Activated T-helper 1 cell treated with anti-CD3 and anti-CD28 coated beads, Interleukin-12 subunit alpha, Interleukin-12 subunit beta, Interleukin-2, Interleukin-4 antibody, amounts not matched to agents 30 ng/mL and 10 ng/mL and 1 ng/mL, durations not matched to agents 14 hours and 24 hours and 36 hours (primary cell): ENCODE results near the gene CCDC81. TPM values are rescaled to one million over a fixed set of nuclear protein-coding genes. Genes with fewer than 3 reads are reported as not detected.

Experiments
- DNase-seq: peaks from one replicate; pipeline ENCODE4 v3.0.0; 2021; ENCODE audit warnings: low spot score
- H3K27ac Mint-ChIP-seq: one replicate; pipeline ENCODE4 v1.8.0; 2021; ENCODE audit warnings: mild to moderate bottlenecking, mixed read lengths
- H3K27me3 Mint-ChIP-seq: one replicate; pipeline ENCODE4 v1.8.0; 2022; ENCODE audit warnings: mild to moderate bottlenecking, moderate library complexity, mixed read lengths; ENCODE audit not compliant: insufficient read depth
- H3K36me3 Mint-ChIP-seq: one replicate; pipeline ENCODE4 v1.8.0; 2021; ENCODE audit warnings: low read depth, mixed read lengths
- H3K4me1 Mint-ChIP-seq: one replicate; pipeline ENCODE4 v1.8.0; 2021; ENCODE audit warnings: low read depth, mixed read lengths
- H3K4me3 Mint-ChIP-seq: one replicate; pipeline ENCODE4 v1.8.0; 2021; ENCODE audit warnings: mild to moderate bottlenecking, moderate library complexity, mixed read lengths
- H3K9me3 Mint-ChIP-seq: one replicate; pipeline ENCODE4 v1.8.0; 2021; ENCODE audit warnings: mixed read lengths
- intact Hi-C: fragments of 100-400 bp; cut with micrococcal nuclease; formaldehyde crosslinking; loops from one replicate; pipeline ENCODE4 v1.15.1; 2024
- total RNA-seq: library from RNA; stranded (reverse); gene quantifications from 2 replicates; pipeline ENCODE4 v1.2.3, GENCODE V29; 2022

CCDC81 gene
- total RNA-seq, 1 donor from 2014 or later = 1.3 TPM

- peaks cover 14% of the 10 kb centered on the region for H3K9me3 Mint-ChIP-seq
- H3K27ac Mint-ChIP-seq = peak overlapping the region; percentile 85
- intact Hi-C loops = loop anchor here (5.0 to 10.0 kb wide), 3 partner anchors 220 to 692 kb away; no protein-coding TSS in a partner anchor
- no peaks in the 10 kb centered on the region for H3K27me3 Mint-ChIP-seq
- H3K4me1 Mint-ChIP-seq = peaks cover 53% of the 10 kb centered on the region
- peaks cover 22% of the 10 kb centered on the region for H3K36me3 Mint-ChIP-seq
- DNase-seq = no peak
- peak overlapping the region; percentile 35 for H3K4me3 Mint-ChIP-seq
Observed at GRCh38 chr11:86446924-86447285, 72.2 kb downstream of the CCDC81 start.

DNA sequence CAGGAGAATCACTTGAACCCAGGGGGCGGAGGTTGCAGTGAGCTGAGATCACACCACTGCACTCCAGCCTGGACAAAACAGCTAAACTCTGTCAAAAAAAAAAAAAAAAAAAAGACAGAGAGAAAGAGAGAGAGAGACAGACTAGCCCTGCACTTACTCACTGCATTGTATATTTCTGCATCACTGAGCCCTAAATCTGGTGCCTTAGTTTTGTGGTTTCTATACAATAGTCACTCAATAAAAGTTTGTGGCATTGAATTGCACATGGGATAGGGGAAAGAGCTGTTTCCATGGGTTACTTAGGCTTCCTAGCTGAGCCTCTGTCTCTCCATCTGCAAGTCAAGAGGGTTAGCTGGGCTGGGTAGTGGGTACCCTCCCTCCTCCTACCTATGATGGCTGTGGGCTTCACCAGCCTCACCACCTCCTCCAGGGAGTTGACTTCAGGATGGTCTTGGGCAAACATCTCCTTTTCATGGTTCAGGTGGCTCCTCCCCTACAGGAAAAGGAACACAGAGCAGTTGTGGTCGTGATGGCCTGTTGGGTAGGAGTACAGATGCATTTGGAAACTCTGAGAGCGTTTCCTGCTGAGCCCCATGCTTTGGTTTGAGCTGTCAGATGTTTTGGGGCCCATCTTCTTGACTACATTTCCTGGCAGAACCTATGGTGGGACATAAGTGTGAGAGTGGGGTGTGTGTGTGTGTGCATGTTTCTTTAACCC, 73.2 kb downstream of the CCDC81 start:
- Mint-ChIP-seq H3K4me3 (peak overlapping the region; percentile 48), H3K27ac (no peak overlapping the region)

GRCh38 chr11:86449993-86450629, 75.4 kb downstream of the CCDC81 start:
- Mint-ChIP-seq H3K4me1 (peaks cover 38% of the 10 kb centered on the region), H3K27ac (no peak overlapping the region), H3K9me3 (peaks cover 10% of the 10 kb centered on the region), H3K36me3 (peaks cover 10% of the 10 kb centered on the region), H3K4me3 (no peak overlapping the region), H3K27me3 (no peaks in the 10 kb centered on the region)
- DNase-seq = no peak
- intact Hi-C loops = loop anchor here (2.0 to 10.0 kb wide), 6 partner anchors 61 to 695 kb away; no protein-coding TSS in a partner anchor

More for the DNA sequence above, 73.2 kb downstream of the CCDC81 start:
- intact Hi-C loops = loop anchor here (1.0 to 10.0 kb wide), 7 partner anchors 63 to 693 kb away; no protein-coding TSS in a partner anchor
- Mint-ChIP-seq H3K36me3 (peaks cover 20% of the 10 kb centered on the region), H3K4me1 (peaks cover 43% of the 10 kb centered on the region), H3K9me3 (peaks cover 14% of the 10 kb centered on the region), H3K27me3 (no peaks in the 10 kb centered on the region)
- peak; percentile 31 for DNase-seq

GRCh38 chr11:86453290-86454030, 78.8 kb downstream of the CCDC81 start:
- Mint-ChIP-seq H3K9me3 (peaks cover 6% of the 10 kb centered on the region), H3K27ac (no peak overlapping the region), H3K27me3 (no peaks in the 10 kb centered on the region), H3K36me3 (peaks cover 7% of the 10 kb centered on the region), H3K4me3 (no peak overlapping the region), H3K4me1 (peaks cover 47% of the 10 kb centered on the region)
- DNase-seq = no peak
- intact Hi-C loops = no loop called here

DNA sequence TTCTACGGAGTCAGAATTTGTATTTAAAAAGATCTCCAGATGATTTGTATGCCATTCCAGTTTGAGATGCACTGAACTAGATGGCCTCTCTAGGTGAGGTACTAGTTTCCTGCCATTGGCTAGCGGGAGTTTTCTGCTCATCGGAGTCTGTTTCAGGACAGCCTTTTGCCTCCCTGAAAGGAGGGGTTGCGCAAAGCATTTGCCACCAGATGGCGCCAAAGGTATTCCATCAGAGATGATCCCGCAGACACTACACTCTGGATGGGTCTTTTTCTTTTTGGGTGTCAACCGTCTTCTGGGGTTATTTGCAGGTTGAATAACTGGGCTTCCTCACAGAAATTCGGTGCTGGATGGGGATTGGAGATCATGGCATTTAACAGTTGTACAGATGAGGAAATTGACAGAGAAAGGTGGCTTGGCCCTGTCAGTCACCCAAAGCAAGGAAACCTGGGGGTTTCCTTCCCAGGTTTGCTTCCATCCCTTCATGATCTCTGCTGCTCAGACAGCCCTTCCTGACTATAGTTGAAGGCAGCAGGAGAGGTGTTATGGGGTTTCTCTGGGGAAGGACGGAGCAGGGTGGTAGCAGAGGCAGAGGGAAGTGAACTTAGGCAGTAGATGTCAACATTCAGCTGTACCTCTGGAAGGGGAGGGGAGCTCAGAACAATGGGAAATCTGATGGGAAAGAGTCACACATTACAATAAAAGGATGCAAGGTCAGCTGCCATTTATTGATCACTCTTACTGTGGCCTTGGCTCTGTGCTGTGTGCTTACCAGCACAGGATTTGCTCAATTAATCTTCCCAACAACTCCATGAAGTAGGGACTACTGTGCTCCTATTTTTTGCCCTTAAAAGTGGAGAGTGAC, 81.6 kb downstream of the CCDC81 start:
- peak; percentile 71 for DNase-seq
- Mint-ChIP-seq H3K4me3 (no peak overlapping the region), H3K4me1 (peaks cover 75% of the 10 kb centered on the region), H3K36me3 (peaks cover 4% of the 10 kb centered on the region), H3K9me3 (no peaks in the 10 kb centered on the region), H3K27ac (peak overlapping the region; percentile 40), H3K27me3 (no peaks in the 10 kb centered on the region)
- intact Hi-C loops = loop anchor here (1.0 to 5.0 kb wide), 7 partner anchors 68 to 602 kb away; partner anchors contain the start of gene CCDC83

- Mint-ChIP-seq H3K9me3 (no peaks in the 10 kb centered on the region), H3K4me1 (peaks cover 79% of the 10 kb centered on the region), H3K27me3 (no peaks in the 10 kb centered on the region), H3K27ac (peak overlapping the region; percentile 49), H3K36me3 (peaks cover 4% of the 10 kb centered on the region), H3K4me3 (no peak overlapping the region)
- intact Hi-C loops = loop anchor here (5.0 kb wide), 2 partner anchors 229 to 409 kb away; no protein-coding TSS in a partner anchor
- DNase-seq = no peak
Observed at GRCh38 chr11:86458294-86459001, 83.8 kb downstream of the CCDC81 start.

- DNase-seq = no peak
- intact Hi-C loops = loop anchor here (5.0 kb wide), 2 partner anchors 228 to 408 kb away; no protein-coding TSS in a partner anchor
- peaks cover 79% of the 10 kb centered on the region for H3K4me1 Mint-ChIP-seq
- peak overlapping the region; percentile 19 for H3K27ac Mint-ChIP-seq
- peaks cover 4% of the 10 kb centered on the region for H3K36me3 Mint-ChIP-seq
- no peak overlapping the region for H3K4me3 Mint-ChIP-seq
- no peaks in the 10 kb centered on the region for H3K27me3 Mint-ChIP-seq
- H3K9me3 Mint-ChIP-seq = no peaks in the 10 kb centered on the region
Observed at GRCh38 chr11:86459002-86459385, 84.3 kb downstream of the CCDC81 start.

DNA sequence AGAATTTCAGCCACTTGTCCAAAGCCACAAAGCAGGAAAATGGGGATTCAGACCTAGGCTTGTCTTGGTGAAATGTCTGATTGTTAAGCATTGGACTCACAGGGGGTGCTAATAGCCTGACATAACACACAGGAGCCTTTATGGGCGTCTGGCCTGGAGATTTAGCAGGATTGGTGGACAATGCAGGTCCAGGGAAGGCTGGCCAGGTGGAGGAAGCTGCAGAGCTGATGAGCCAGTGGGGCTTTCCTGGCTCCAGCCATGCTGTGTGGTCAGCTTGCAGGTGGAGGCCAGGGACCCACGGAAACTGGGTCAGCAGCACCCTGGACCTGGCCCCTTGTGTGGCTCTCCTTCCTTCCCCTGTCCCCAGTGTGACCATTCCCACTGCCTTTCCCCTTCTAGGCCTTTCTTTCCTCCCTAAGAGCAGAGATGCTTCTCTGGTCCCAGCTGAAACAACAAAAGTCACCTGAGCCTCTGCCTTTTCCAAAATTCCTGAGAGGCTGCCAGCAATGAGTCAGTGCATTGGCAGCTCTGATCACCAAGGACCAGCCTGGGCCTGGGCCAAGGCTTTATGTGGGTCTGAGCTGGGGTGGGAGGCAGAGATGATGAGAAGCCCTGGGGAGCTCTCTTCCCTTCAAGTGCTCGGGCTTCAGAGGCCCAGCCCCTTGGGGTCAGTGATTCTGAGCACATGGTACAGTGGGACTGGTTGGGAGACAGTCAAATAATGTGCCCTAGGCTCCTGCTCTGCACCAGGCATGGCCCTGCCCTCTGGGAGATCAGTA, 85.2 kb downstream of the CCDC81 start:
- intact Hi-C loops = loop anchor here (1.0 to 5.0 kb wide), 7 partner anchors 19 to 407 kb away; no protein-coding TSS in a partner anchor
- no peaks in the 10 kb centered on the region for H3K27me3 Mint-ChIP-seq
- peaks cover 2% of the 10 kb centered on the region for H3K9me3 Mint-ChIP-seq
- peak overlapping the region; percentile 32 for H3K27ac Mint-ChIP-seq
- DNase-seq = no peak
- H3K36me3 Mint-ChIP-seq = peaks cover 4% of the 10 kb centered on the region
- peaks cover 79% of the 10 kb centered on the region for H3K4me1 Mint-ChIP-seq
- no peak overlapping the region for H3K4me3 Mint-ChIP-seq

DNA sequence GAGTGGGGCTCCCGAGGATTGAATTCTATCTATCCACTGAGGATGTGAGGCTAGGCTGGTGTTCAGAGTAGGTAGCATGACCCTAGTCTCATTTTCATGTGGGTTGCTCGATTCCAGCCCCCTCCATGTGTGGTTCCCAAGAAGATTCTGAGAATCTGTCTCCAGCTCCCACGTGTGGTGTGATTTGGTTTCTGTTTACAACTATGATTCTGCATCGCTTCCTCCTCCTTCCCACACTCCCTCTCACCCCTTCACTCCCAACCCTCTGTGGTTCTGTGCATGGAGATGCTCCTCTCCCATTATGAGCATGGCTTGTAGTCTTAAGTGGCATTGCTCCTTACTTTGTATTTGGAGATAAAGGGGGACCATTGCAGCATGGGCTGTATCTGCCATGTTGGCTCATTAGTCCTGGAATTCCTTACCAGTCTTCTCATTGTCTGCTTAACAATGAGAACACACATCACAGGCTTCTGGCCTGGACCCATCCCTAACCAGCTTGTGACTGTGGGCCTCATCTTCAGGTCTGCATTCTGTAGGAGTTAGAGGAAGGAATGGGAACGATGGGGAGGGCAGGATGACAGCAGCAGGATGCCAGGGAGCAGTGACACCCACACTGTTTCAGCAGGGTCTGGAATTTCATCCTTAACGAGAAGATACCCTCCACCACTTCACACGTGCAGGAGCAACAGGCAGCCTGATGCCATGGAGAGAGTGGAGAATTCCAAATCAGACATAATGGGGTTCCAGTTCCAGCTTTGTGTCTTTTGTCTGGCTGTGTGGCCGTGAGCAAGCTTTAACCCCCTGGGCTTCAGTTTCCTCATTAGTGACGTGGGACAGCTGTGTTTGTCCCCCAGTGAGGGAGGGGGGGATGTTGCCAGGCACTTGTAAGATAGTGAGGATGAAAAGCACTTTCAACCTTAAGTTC, 86.0 kb downstream of the CCDC81 start:
- Mint-ChIP-seq H3K4me1 (peaks cover 72% of the 10 kb centered on the region), H3K27ac (peak overlapping the region; percentile 32), H3K27me3 (no peaks in the 10 kb centered on the region), H3K4me3 (no peak overlapping the region), H3K9me3 (peaks cover 3% of the 10 kb centered on the region), H3K36me3 (peaks cover 5% of the 10 kb centered on the region)
- intact Hi-C loops = loop anchor here (1.0 to 2.0 kb wide), 5 partner anchors 18 to 346 kb away; no protein-coding TSS in a partner anchor
- DNase-seq = no peak

DNA sequence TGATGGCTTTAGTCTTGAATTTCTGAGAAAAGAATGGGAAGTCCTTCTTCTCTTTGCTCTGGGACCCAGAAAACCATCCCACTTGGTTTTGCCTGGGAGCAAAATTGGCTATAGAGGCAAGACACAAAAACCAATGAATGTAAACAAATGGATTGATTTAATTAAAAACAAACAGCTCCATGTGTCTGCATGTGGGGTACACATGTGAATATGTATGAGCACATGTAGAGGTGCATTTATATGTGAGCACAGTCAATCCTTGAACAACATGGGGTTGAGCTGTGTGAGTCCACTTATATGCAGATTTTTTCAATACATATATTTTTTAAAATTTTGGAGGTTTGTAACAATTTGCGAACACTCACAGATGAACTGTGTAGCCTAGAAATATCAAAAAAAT, 87.2 kb downstream of the CCDC81 start:
- Mint-ChIP-seq H3K9me3 (peaks cover 3% of the 10 kb centered on the region), H3K4me1 (peaks cover 60% of the 10 kb centered on the region), H3K27me3 (no peaks in the 10 kb centered on the region), H3K4me3 (no peak overlapping the region), H3K27ac (no peak overlapping the region), H3K36me3 (peaks cover 5% of the 10 kb centered on the region)
- intact Hi-C loops = loop anchor here (2.0 kb wide), 2 partner anchors 17 to 345 kb away; no protein-coding TSS in a partner anchor
- no peak for DNase-seq
